GM12878 (cell line): ENCODE results near the gene ZNF48. TPM values are rescaled to one million over a fixed set of nuclear protein-coding genes. Genes with fewer than 3 reads are reported as not detected.
A peak's percentile ranks its signal among the peaks of the same experiment; 100 is the strongest.

Source experiments
- ATAC-seq: fragments of 200-7000 bp; cut with Tn5 transposase; 3 replicates; pipeline ENCODE4 v1.9.1; 2020; ENCODE audit warnings: mild to moderate bottlenecking, moderate library complexity
- BruUV-seq: library from RNA; stranded (reverse); fragments of 400-500 nt; replicated peaks from 2 replicates; lab custom pipeline; 2021; lab: Mats Ljungman, UMichigan
- CTCF ChIA-PET: fragments of 300-600 bp; sonication (Branson Sonifier 250); formaldehyde crosslinking; extraction: SDS; loops from one replicate; lab custom pipeline; 2021; ENCODE audit warnings: inconsistent platforms; lab: Yijun Ruan, JAX
- POLR2A ChIA-PET: fragments of 350-600 bp; formaldehyde crosslinking; extraction: SDS; loops from one replicate; lab custom pipeline; 2021; ENCODE audit warnings: inconsistent platforms; lab: Charles Lee
- RAD21 ChIA-PET: fragments of 300-600 bp; sonication (Branson Sonifier 250); formaldehyde crosslinking; loops from one replicate; lab custom pipeline; 2023; ENCODE audit warnings: antibody characterized with exemption; ENCODE audit not compliant: unreplicated experiment; lab: Charles Lee
- SMC1A ChIA-PET: fragments of 300-600 bp; sonication (Branson Sonifier 250); formaldehyde crosslinking; loops from one replicate; lab custom pipeline; 2023; ENCODE audit not compliant: unreplicated experiment, uncharacterized antibody; lab: Charles Lee
- DNase-seq: peaks from one replicate; pipeline ENCODE4 v3.0.0-alpha.2; 2011; ENCODE audit warnings: low read depth, low spot score
- FAIRE-seq: peaks from 3 replicates; lab custom pipeline; 2011; peaks lifted over from hg19 to GRCh38; lab: Jason Lieb, UNC
- H2AFZ ChIP-seq: 2 replicates; pipeline ENCODE4 v1.6.0; 2011; ENCODE audit warnings: low read depth, low read length, control low read depth; ENCODE audit not compliant: control insufficient read depth
- H3K27ac ChIP-seq: 2 replicates; pipeline ENCODE4 v1.5.1; 2011; ENCODE audit warnings: control low read depth; ENCODE audit not compliant: control insufficient read depth, insufficient read depth
- H3K27me3 ChIP-seq, 2 experiments: replicated peaks in 1 of 2; 2 replicates each; pipeline versions ENCODE4 v1.6.0 to v1.6.1; 2011; ENCODE audit warnings: low read length in 1 of 2; ENCODE audit not compliant: control insufficient read depth in 2 of 2, insufficient read depth in 2 of 2
- H3K36me3 ChIP-seq, 2 experiments: 2 replicates each; pipeline ENCODE4 v1.5.1; 2011; ENCODE audit warnings: low read length in 1 of 2; ENCODE audit not compliant: control insufficient read depth in 2 of 2, insufficient read depth in 2 of 2
- H3K4me1 ChIP-seq: 2 replicates; pipeline ENCODE4 v1.6.1; 2011; ENCODE audit warnings: mild to moderate bottlenecking, low read length, moderate library complexity, mixed read lengths; ENCODE audit not compliant: control insufficient read depth, insufficient read depth
- H3K4me2 ChIP-seq: 2 replicates; pipeline ENCODE4 v1.6.0; 2011; ENCODE audit warnings: control low read depth; ENCODE audit not compliant: control insufficient read depth, insufficient read depth
- H3K4me3 ChIP-seq: fragments of 200-600 bp; sonication (generic); 2 replicates; pipeline ENCODE4 v1.5.1; 2016
- H3K79me2 ChIP-seq: 2 replicates; pipeline ENCODE4 v1.6.0; 2011; ENCODE audit warnings: low read length; ENCODE audit not compliant: control insufficient read depth, insufficient read depth
- H3K9ac ChIP-seq: 2 replicates; pipeline ENCODE4 v1.8.0; 2011; ENCODE audit warnings: low read length, control low read depth, mixed read lengths; ENCODE audit not compliant: control insufficient read depth, insufficient read depth
- H3K9me3 ChIP-seq: replicated peaks from 3 replicates; pipeline ENCODE4 v1.5.1; 2011; ENCODE audit warnings: mild to moderate bottlenecking, low read length; ENCODE audit not compliant: control insufficient read depth, insufficient read depth
- H4K20me1 ChIP-seq: 2 replicates; pipeline ENCODE4 v1.6.0; 2011; ENCODE audit not compliant: control insufficient read depth, insufficient read depth
- ASH2L ChIP-seq: fragments of 300-600, 200-600 bp; sonication (generic); IDR thresholded peaks from 2 replicates; pipeline ENCODE4 v1.6.1; 2017; ENCODE audit warnings: low read depth, mild to moderate bottlenecking, borderline replicate concordance
- ATF7 ChIP-seq: fragments of 450-650 bp; IDR thresholded peaks from 2 replicates; pipeline ENCODE4 v1.6.1; 2016; ENCODE audit warnings: low read depth, mild to moderate bottlenecking
- FOS ChIP-seq: IDR thresholded peaks from 3 replicates; pipeline ENCODE4 v1.6.1; 2011; ENCODE audit warnings: borderline replicate concordance; ENCODE audit not compliant: insufficient read length; ENCODE audit errors: extremely low read depth
- GATAD2B ChIP-seq: fragments of 450-650 bp; conservative IDR thresholded peaks from 2 replicates; pipeline ENCODE4 v1.6.1; 2017; ENCODE audit warnings: low read depth, mild to moderate bottlenecking, moderate library complexity
- HDAC2 ChIP-seq: fragments of 200-600 bp; sonication (generic); IDR thresholded peaks from 2 replicates; pipeline ENCODE4 v1.6.1; 2017
- IKZF2 ChIP-seq, 2 experiments: fragments of 450-650 bp; IDR thresholded peaks; 2 replicates each; pipeline ENCODE4 v1.6.1; 2017; ENCODE audit warnings: mild to moderate bottlenecking in 2 of 2, moderate library complexity in 2 of 2
- KLF5 ChIP-seq: fragments of 450-650 bp; IDR thresholded peaks from 2 replicates; pipeline ENCODE4 v1.6.1; 2014; ENCODE audit warnings: mild to moderate bottlenecking; ENCODE audit not compliant: partially characterized antibody
- MTA2 ChIP-seq: fragments of 450-650 bp; IDR thresholded peaks from 2 replicates; pipeline ENCODE4 v1.6.1; 2016; ENCODE audit warnings: low read depth, mild to moderate bottlenecking, moderate library complexity
- MTA3 ChIP-seq: IDR thresholded peaks from 2 replicates; pipeline ENCODE4 v1.6.1; 2012; ENCODE audit warnings: low read length, inconsistent platforms, borderline replicate concordance
- NBN ChIP-seq: fragments of 450-650 bp; IDR thresholded peaks from 2 replicates; pipeline ENCODE4 v1.6.1; 2016
- POLR2A ChIP-seq: IDR thresholded peaks from 2 replicates; pipeline ENCODE4 v1.6.1; 2011; ENCODE audit warnings: low read depth, mild to moderate bottlenecking, low read length
- POLR2AphosphoS5 ChIP-seq: IDR thresholded peaks from 2 replicates; pipeline ENCODE4 v1.6.1; 2011; ENCODE audit warnings: mild to moderate bottlenecking, low read length, inconsistent platforms
- RB1 ChIP-seq: fragments of 450-650 bp; formaldehyde crosslinking; IDR thresholded peaks from 2 replicates; pipeline ENCODE4 v1.6.1; 2017; ENCODE audit warnings: mild to moderate bottlenecking, borderline replicate concordance
- SMAD5 ChIP-seq: IDR thresholded peaks from 2 replicates; pipeline ENCODE4 v1.6.1; 2016; ENCODE audit warnings: antibody characterized with exemption, low read depth
- SMC3 ChIP-seq: IDR thresholded peaks from 2 replicates; pipeline ENCODE4 v1.6.1; 2011; ENCODE audit warnings: low read length, improper control_type of control experiment, borderline replicate concordance
- SP1 ChIP-seq: IDR thresholded peaks from one replicate; pipeline ENCODE4 v1.6.1; 2011; ENCODE audit warnings: low read depth, low read length
- SREBF2 ChIP-seq: IDR thresholded peaks from 2 replicates; pipeline ENCODE4 v1.6.1; 2012; ENCODE audit warnings: mild to moderate bottlenecking, low read length
- STAT1 ChIP-seq: fragments of 450-650 bp; conservative IDR thresholded peaks from 2 replicates; pipeline ENCODE4 v1.6.1; 2014; ENCODE audit warnings: antibody characterized with exemption, mild to moderate bottlenecking
- SUZ12 ChIP-seq: fragments of 200-600 bp; sonication (generic); IDR thresholded peaks from one replicate; pipeline ENCODE4 v1.6.1; 2018; ENCODE audit warnings: antibody characterized with exemption, mild to moderate bottlenecking; ENCODE audit not compliant: unreplicated experiment
- TCF3 ChIP-seq: IDR thresholded peaks from 2 replicates; pipeline ENCODE4 v1.6.1; 2012; ENCODE audit warnings: low read depth, mild to moderate bottlenecking, low read length, borderline replicate concordance; ENCODE audit not compliant: insufficient read depth
- ZNF384 ChIP-seq: IDR thresholded peaks from 2 replicates; pipeline ENCODE4 v1.6.1; 2012; ENCODE audit warnings: low read depth, mild to moderate bottlenecking, low read length, improper control_type of control experiment, borderline replicate concordance
- ZNF622 ChIP-seq: fragments of 450-650 bp; IDR thresholded peaks from 2 replicates; pipeline ENCODE4 v1.6.1; 2017; ENCODE audit warnings: mild to moderate bottlenecking, inconsistent platforms
- WGBS: methylation state at CpG from one replicate; pipeline ENCODE4 v1.1.6; 2016; ENCODE audit warnings: low lambda C conversion rate; ENCODE audit not compliant: insufficient replicate concordance, insufficient coverage; ENCODE audit errors: missing lambda C conversion rate; 5-methylcytosine and 5-hydroxymethylcytosine counted together
- in situ Hi-C: fragments of 300-500 bp; cut with MboI; formaldehyde crosslinking; loops from 9 replicates; pipeline ENCODE4 v1.14.3; 2018; ENCODE audit warnings: mixed read lengths
- intact Hi-C: fragments of 100-400 bp; cut with micrococcal nuclease; formaldehyde crosslinking; loops from one replicate; pipeline ENCODE4 v1.14.2; 2022; ENCODE audit not compliant: unreplicated experiment
- polyA plus RNA-seq, 11 experiments: library from polyadenylated mRNA; depleted of rRNA in 4 of 11; unstranded in 6 of 11; stranded (reverse) in 5 of 11; fragments of >200 nt; fragmentation: Nextera tagmentation in 4 of 11; fragmentation: Illumina TruSeq in 1 of 11; extraction: Ambion mirVana in 4 of 11; extraction: Trizol in 1 of 11; gene quantifications; 1 replicate in 1 of 11; 2 replicates in 10 of 11; pipeline versions ENCODE4 v1.2.1 to v1.2.3, GENCODE V29; 2011 to 2016; ENCODE audit warnings: inconsistent platforms in 2 of 11, missing spikeins in 2 of 11, low read depth in 1 of 11
- total RNA-seq, 4 experiments: library from RNA; depleted of rRNA in 3 of 4; stranded (reverse); fragments of >200 nt in 3 of 4; fragmentation: Illumina TruSeq in 1 of 4; extraction: Trizol in 1 of 4; gene quantifications; 2 replicates each; pipeline versions ENCODE4 v1.2.1 to v1.2.3, GENCODE V29; 2013 to 2021
- TF ChIP-seq, protein P1 (sequence below): fragments of 150-350 bp; IDR thresholded peaks from 2 replicates; pipeline ENCODE4 v1.6.1; 2016; ENCODE audit warnings: low read depth, low read length
- TF ChIP-seq, protein P2 (sequence below): fragments of 450-650 bp; IDR thresholded peaks from 2 replicates; pipeline ENCODE4 v1.6.1; 2016; ENCODE audit warnings: mild to moderate bottlenecking

The ZNF48 gene
- total and polyA plus RNA-seq, 10 of the 15 experiments (the other 5 are each of a cell fraction or from before 2014, with no cell fraction given), result 0.14 to 12.0 (median 4.2) TPM

DNA sequence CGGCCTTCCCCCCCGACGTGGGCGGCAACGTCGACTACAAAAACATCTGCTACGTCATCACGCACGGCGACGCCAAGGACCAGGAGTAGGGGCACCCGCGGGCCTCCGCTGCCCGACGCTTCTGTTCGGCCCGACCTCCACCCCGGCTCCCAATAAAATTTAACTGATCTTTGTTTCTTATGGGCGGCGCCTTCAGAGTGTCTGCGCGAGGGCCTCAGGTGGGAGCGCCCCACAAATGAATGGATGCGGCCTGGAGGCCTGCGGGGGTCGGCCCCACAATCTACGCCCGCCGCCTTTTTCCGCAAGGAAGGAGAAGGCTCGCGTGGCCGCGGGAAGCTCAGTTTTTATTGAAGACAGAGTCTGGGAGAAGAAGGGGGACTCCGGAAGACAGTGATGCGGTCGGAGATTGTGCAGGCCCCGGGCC, 17.4 kb upstream of the ZNF48 start:
- H3K79me2 ChIP-seq, result peaks cover 27% of the 10 kb centered on the region
- peak overlapping the region; percentile 80 for H3K4me3 ChIP-seq
- peaks cover 0 to 4% of the 10 kb centered on the region in 2 experiments; a peak in 2 of 4 replicates for H3K36me3 ChIP-seq
- H3K4me2 ChIP-seq, result peak overlapping the region; percentile 92
- intact Hi-C loops (no loop called here), in situ Hi-C loops (no loop called here)
- ChIA-PET SMC1A (interaction anchor here (0.6 to 1.3 kb wide), 2 partner anchors 24 to 52 kb away, joined by 3 read pairs; partner anchors contain the start of gene DCTPP1), RAD21 (interaction anchor here (1.1 to 1.6 kb wide), 3 partner anchors 32 to 52 kb away, joined by 3 read pairs; partner anchors contain the start of gene DCTPP1), POLR2A (interaction anchor here (0.5 to 1.5 kb wide), 6 partner anchors 9 to 286 kb away, joined by 3 to 4 read pairs (median 3); partner anchors contain the start of genes PRR14 and TBX6), CTCF (interaction anchor here (0.8 to 1.6 kb wide), 3 partner anchors 18 to 220 kb away, joined by 3 read pairs; no protein-coding TSS in a partner anchor)
- FAIRE-seq (peak; percentile 83), ATAC-seq (peak; percentile 60), DNase-seq (peak; percentile 55)
- peaks cover 25% of the 10 kb centered on the region for H3K4me1 ChIP-seq
- 1% methylated on average over 36 of the region's 39 CpGs for WGBS
- H3K27me3 ChIP-seq, result no peaks in the 10 kb centered on the region
- H2AFZ ChIP-seq, result peak overlapping the region; percentile 62
- H3K9ac ChIP-seq, result peak overlapping the region; percentile 85
- H3K27ac ChIP-seq, result peak overlapping the region; percentile 97
- H3K9me3 ChIP-seq, result no peaks in the 10 kb centered on the region
- no TSS peak for BruUV-seq
- H4K20me1 ChIP-seq, result no peaks in the 10 kb centered on the region
- TF ChIP-seq, protein P1, sequence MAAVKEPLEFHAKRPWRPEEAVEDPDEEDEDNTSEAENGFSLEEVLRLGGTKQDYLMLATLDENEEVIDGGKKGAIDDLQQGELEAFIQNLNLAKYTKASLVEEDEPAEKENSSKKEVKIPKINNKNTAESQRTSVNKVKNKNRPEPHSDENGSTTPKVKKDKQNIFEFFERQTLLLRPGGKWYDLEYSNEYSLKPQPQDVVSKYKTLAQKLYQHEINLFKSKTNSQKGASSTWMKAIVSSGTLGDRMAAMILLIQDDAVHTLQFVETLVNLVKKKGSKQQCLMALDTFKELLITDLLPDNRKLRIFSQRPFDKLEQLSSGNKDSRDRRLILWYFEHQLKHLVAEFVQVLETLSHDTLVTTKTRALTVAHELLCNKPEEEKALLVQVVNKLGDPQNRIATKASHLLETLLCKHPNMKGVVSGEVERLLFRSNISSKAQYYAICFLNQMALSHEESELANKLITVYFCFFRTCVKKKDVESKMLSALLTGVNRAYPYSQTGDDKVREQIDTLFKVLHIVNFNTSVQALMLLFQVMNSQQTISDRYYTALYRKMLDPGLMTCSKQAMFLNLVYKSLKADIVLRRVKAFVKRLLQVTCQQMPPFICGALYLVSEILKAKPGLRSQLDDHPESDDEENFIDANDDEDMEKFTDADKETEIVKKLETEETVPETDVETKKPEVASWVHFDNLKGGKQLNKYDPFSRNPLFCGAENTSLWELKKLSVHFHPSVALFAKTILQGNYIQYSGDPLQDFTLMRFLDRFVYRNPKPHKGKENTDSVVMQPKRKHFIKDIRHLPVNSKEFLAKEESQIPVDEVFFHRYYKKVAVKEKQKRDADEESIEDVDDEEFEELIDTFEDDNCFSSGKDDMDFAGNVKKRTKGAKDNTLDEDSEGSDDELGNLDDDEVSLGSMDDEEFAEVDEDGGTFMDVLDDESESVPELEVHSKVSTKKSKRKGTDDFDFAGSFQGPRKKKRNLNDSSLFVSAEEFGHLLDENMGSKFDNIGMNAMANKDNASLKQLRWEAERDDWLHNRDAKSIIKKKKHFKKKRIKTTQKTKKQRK, result no peak
- TF ChIP-seq IKZF2 (IDR thresholded peaks at IDR 0.05) (no peak), ZNF384 (no peak), MTA2 (peak; percentile 28; the same call in 1 of the 2 replicates), POLR2AphosphoS5 (peak; percentile 37; the same call in 1 of the 2 replicates), SUZ12 (no peak), NBN (peak; percentile 49), GATAD2B (no peak; the same call in none of the 2 replicates), ASH2L (0 out of 2 replicates have a peak, but pooled peaks have one; percentile 74), MTA3 (no peak), ZNF622 (no peak), SMC3 (no peak), RB1 (peak; percentile 53; the same call in 1 of the 2 replicates), FOS (no peak), HDAC2 (no peak), SREBF2 (no peak), ATF7 (peak; percentile 82), STAT1 (no peak), KLF5 (no peak), SMAD5 (peak; percentile 21; the same call in 1 of the 2 replicates), SP1 (no peak), TCF3 (no peak), POLR2A (peak; percentile 52)
- TF ChIP-seq, protein P2, sequence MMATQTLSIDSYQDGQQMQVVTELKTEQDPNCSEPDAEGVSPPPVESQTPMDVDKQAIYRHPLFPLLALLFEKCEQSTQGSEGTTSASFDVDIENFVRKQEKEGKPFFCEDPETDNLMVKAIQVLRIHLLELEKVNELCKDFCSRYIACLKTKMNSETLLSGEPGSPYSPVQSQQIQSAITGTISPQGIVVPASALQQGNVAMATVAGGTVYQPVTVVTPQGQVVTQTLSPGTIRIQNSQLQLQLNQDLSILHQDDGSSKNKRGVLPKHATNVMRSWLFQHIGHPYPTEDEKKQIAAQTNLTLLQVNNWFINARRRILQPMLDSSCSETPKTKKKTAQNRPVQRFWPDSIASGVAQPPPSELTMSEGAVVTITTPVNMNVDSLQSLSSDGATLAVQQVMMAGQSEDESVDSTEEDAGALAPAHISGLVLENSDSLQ, result peak; percentile 49; the same call in 1 of the 2 replicates
